Breast epithelium (tissue), 3 donors: ENCODE results near the gene PLEKHB2.

Experiments used
- POLR2A ChIP-seq: fragments of 450-650 bp; IDR thresholded peaks from one replicate; pipeline ENCODE4 v1.6.1; 2016; ENCODE audit warnings: antibody characterized with exemption, mild to moderate bottlenecking, moderate library complexity
- TF ChIP-seq, protein P1 (sequence below), 3 donors: fragments of 450-650 bp; IDR thresholded peaks; one replicate each; pipeline ENCODE4 v1.5.1; 2016 to 2017; ENCODE audit warnings: antibody characterized with exemption in 3 of 3, mild to moderate bottlenecking in 3 of 3, moderate library complexity in 3 of 3

GRCh38 chr2:131076707-131077106 is 28.4 kb upstream of the PLEKHB2 start:
- TF ChIP-seq, protein P1, sequence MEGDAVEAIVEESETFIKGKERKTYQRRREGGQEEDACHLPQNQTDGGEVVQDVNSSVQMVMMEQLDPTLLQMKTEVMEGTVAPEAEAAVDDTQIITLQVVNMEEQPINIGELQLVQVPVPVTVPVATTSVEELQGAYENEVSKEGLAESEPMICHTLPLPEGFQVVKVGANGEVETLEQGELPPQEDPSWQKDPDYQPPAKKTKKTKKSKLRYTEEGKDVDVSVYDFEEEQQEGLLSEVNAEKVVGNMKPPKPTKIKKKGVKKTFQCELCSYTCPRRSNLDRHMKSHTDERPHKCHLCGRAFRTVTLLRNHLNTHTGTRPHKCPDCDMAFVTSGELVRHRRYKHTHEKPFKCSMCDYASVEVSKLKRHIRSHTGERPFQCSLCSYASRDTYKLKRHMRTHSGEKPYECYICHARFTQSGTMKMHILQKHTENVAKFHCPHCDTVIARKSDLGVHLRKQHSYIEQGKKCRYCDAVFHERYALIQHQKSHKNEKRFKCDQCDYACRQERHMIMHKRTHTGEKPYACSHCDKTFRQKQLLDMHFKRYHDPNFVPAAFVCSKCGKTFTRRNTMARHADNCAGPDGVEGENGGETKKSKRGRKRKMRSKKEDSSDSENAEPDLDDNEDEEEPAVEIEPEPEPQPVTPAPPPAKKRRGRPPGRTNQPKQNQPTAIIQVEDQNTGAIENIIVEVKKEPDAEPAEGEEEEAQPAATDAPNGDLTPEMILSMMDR (IDR thresholded peaks at IDR 0.05) = no peak
- no peak for TF ChIP-seq POLR2A
